IMR-90 (cell line): ENCODE measurements around the gene CACNA2D3. TPM values are rescaled to one million over a fixed set of nuclear protein-coding genes. Genes with fewer than 3 reads are reported as not detected.

Experiments used
- ATAC-seq: fragments of 200-7000 bp; cut with Tn5 transposase; 2 replicates; pipeline ENCODE4 v1.9.1; 2020; ENCODE audit warnings: low read depth, mild to moderate bottlenecking, moderate library complexity
- BruUV-seq: library from RNA; stranded (reverse); fragments of 400-500 nt; replicated peaks from 2 replicates; lab custom pipeline; 2021; lab: Mats Ljungman, UMichigan
- CTCF ChIA-PET: fragments of 300-600 bp; formaldehyde crosslinking; extraction: SDS; loops from one replicate; lab custom pipeline; 2021; ENCODE audit warnings: antibody characterized with exemption; lab: Yijun Ruan, JAX
- POLR2A ChIA-PET: fragments of 300-600 bp; sonication (Branson Sonifier 250); formaldehyde crosslinking; loops from one replicate; lab custom pipeline; 2022; ENCODE audit warnings: antibody characterized with exemption; ENCODE audit not compliant: unreplicated experiment; lab: Charles Lee
- DNase-seq: peaks from one replicate; pipeline ENCODE4 v3.0.0; 2013
- H2AFZ ChIP-seq: replicated peaks from 2 replicates; pipeline ENCODE3; 2013; ENCODE audit warnings: low read length, mild to moderate bottlenecking; ENCODE audit not compliant: poor library complexity
- H2AK5ac ChIP-seq: 2 replicates; pipeline ENCODE4 v1.6.1; 2013; ENCODE audit warnings: low read depth, low read length, inconsistent platforms
- H2AK9ac ChIP-seq: replicated peaks from 2 replicates; pipeline ENCODE3; 2013; ENCODE audit warnings: mild to moderate bottlenecking, low read depth, low read length, moderate library complexity; ENCODE audit not compliant: poor library complexity
- H2BK120ac ChIP-seq: 2 replicates; pipeline ENCODE4 v1.6.1; 2013; ENCODE audit warnings: low read depth, low read length, inconsistent platforms
- H2BK15ac ChIP-seq: 3 replicates; pipeline ENCODE4 v1.6.1; 2013; ENCODE audit warnings: low read depth, low read length, inconsistent platforms
- H2BK20ac ChIP-seq: 2 replicates; pipeline ENCODE4 v1.6.1; 2013; ENCODE audit warnings: low read depth, mild to moderate bottlenecking, inconsistent platforms, low read length, moderate library complexity
- H2BK5ac ChIP-seq: 2 replicates; pipeline ENCODE4 v1.6.1; 2013; ENCODE audit warnings: mild to moderate bottlenecking, low read depth, low read length, inconsistent platforms; ENCODE audit not compliant: poor library complexity, severe bottlenecking
- H3K14ac ChIP-seq: replicated peaks from 2 replicates; pipeline ENCODE4 v1.6.1; 2013; ENCODE audit warnings: low read depth, low read length, inconsistent platforms
- H3K18ac ChIP-seq: 2 replicates; pipeline ENCODE4 v1.6.1; 2013; ENCODE audit warnings: low read depth, low read length, control low read depth
- H3K23ac ChIP-seq: 2 replicates; pipeline ENCODE4 v1.6.1; 2013; ENCODE audit warnings: low read depth, low read length, inconsistent platforms
- H3K27ac ChIP-seq: 2 replicates; pipeline ENCODE4 v1.5.1; 2013; ENCODE audit warnings: mild to moderate bottlenecking, control low read depth, low read length; ENCODE audit not compliant: insufficient read depth
- H3K27me3 ChIP-seq: 2 replicates; pipeline ENCODE4 v1.6.1; 2013; ENCODE audit warnings: low read length; ENCODE audit not compliant: control insufficient read depth, insufficient read depth
- H3K36me3 ChIP-seq: 2 replicates; pipeline ENCODE4 v1.6.1; 2013; ENCODE audit warnings: low read length, mixed read lengths; ENCODE audit not compliant: control insufficient read depth, insufficient read depth
- H3K4ac ChIP-seq: 2 replicates; pipeline ENCODE4 v1.6.1; 2013; ENCODE audit warnings: low read depth, low read length, inconsistent platforms
- H3K4me1 ChIP-seq: 2 replicates; pipeline ENCODE4 v1.6.1; 2013; ENCODE audit warnings: low read length, mixed read lengths; ENCODE audit not compliant: control insufficient read depth, insufficient read depth
- H3K4me2 ChIP-seq: 2 replicates; pipeline ENCODE4 v1.6.1; 2013; ENCODE audit warnings: low read depth, mild to moderate bottlenecking, control low read depth, low read length, moderate library complexity
- H3K4me3 ChIP-seq: 2 replicates; pipeline ENCODE4 v1.5.1; 2013; ENCODE audit warnings: low read depth, mild to moderate bottlenecking, control low read depth, low read length, moderate library complexity; ENCODE audit not compliant: insufficient read depth
- H3K56ac ChIP-seq: 2 replicates; pipeline ENCODE4 v1.6.1; 2013; ENCODE audit warnings: low read length, inconsistent platforms; ENCODE audit not compliant: insufficient read depth; ENCODE audit errors: extremely low read depth
- H3K79me1 ChIP-seq, 2 experiments: 2 replicates each; pipeline ENCODE4 v1.6.1; 2013; ENCODE audit warnings: low read length in 2 of 2, inconsistent platforms in 1 of 2, low read depth in 1 of 2
- H3K9ac ChIP-seq: 2 replicates; pipeline ENCODE4 v1.6.1; 2013; ENCODE audit warnings: low read depth, low read length, control low read depth
- H3K9me1 ChIP-seq: 2 replicates; pipeline ENCODE4 v1.6.1; 2013; ENCODE audit warnings: low read length, inconsistent platforms; ENCODE audit not compliant: insufficient read depth
- H3K9me3 ChIP-seq: 2 replicates; pipeline ENCODE4 v1.6.1; 2013; ENCODE audit warnings: low read length; ENCODE audit not compliant: control insufficient read depth, insufficient read depth
- H4K20me1 ChIP-seq: 2 replicates; pipeline ENCODE4 v1.6.1; 2013; ENCODE audit warnings: low read length, inconsistent platforms; ENCODE audit not compliant: insufficient read depth
- H4K5ac ChIP-seq: 2 replicates; pipeline ENCODE4 v1.6.1; 2013; ENCODE audit warnings: mild to moderate bottlenecking, low read depth, low read length, control low read depth
- H4K8ac ChIP-seq, 2 experiments: 2 replicates each; pipeline ENCODE4 v1.6.1; 2013; ENCODE audit warnings: low read depth in 2 of 2, low read length in 2 of 2, control low read depth in 1 of 2, inconsistent platforms in 1 of 2
- H4K91ac ChIP-seq: 2 replicates; pipeline ENCODE4 v1.6.1; 2013; ENCODE audit warnings: low read depth, low read length, inconsistent platforms; ENCODE audit not compliant: insufficient read depth
- BHLHE40 ChIP-seq: fragments of 150-350 bp; IDR thresholded peaks from 2 replicates; pipeline ENCODE4 v1.6.1; 2016; ENCODE audit warnings: mild to moderate bottlenecking, low read depth, low read length
- CEBPB ChIP-seq: IDR thresholded peaks from 2 replicates; pipeline ENCODE4 v1.6.1; 2012; ENCODE audit warnings: low read depth, low read length, improper control_type of control experiment
- FOS ChIP-seq: fragments of 150-350 bp; IDR thresholded peaks from 2 replicates; pipeline ENCODE4 v1.6.1; 2016; ENCODE audit warnings: low read depth, low read length
- MAFK ChIP-seq: IDR thresholded peaks from 2 replicates; pipeline ENCODE4 v1.6.1; 2012; ENCODE audit warnings: low read depth, low read length, improper control_type of control experiment
- MAZ ChIP-seq: IDR thresholded peaks from 2 replicates; pipeline ENCODE4 v1.6.1; 2012; ENCODE audit warnings: low read depth, mild to moderate bottlenecking, low read length, improper control_type of control experiment, moderate library complexity, borderline replicate concordance
- NFE2L2 ChIP-seq: fragments of 150-350 bp; IDR thresholded peaks from 2 replicates; pipeline ENCODE4 v1.6.1; 2016; ENCODE audit warnings: low read depth, mild to moderate bottlenecking, low read length
- POLR2A ChIP-seq: IDR thresholded peaks from 2 replicates; pipeline ENCODE4 v1.6.1; 2012; ENCODE audit warnings: mild to moderate bottlenecking, low read depth, low read length
- RAD21 ChIP-seq: IDR thresholded peaks from 2 replicates; pipeline ENCODE4 v1.6.1; 2012; ENCODE audit warnings: low read length, improper control_type of control experiment
- RFX5 ChIP-seq: IDR thresholded peaks from 2 replicates; pipeline ENCODE4 v1.8.0; 2012; ENCODE audit warnings: low read depth, mild to moderate bottlenecking, low read length, moderate library complexity
- SMC3 ChIP-seq: fragments of 150-350 bp; IDR thresholded peaks from 2 replicates; pipeline ENCODE4 v1.6.1; 2016; ENCODE audit warnings: low read depth, mild to moderate bottlenecking, antibody characterized with exemption, low read length, moderate library complexity
- WGBS, 2 experiments: methylation state at CpG; one replicate each; pipeline versions ENCODE4 v1.1.5 to v1.1.7; 2013; ENCODE audit warnings: missing lambda C conversion rate in 2 of 2; ENCODE audit not compliant: insufficient read length in 1 of 2; ENCODE audit errors: extremely low coverage in 2 of 2; 5-methylcytosine and 5-hydroxymethylcytosine counted together
- dilution Hi-C: fragments of 300-500 bp; cut with HindIII; formaldehyde crosslinking; loops from one replicate; pipeline ENCODE4 v1.14.3; 2018; ENCODE audit warnings: low sequenced_read_pairs; ENCODE audit not compliant: unreplicated experiment
- in situ Hi-C: fragments of 300-500 bp; cut with MboI; formaldehyde crosslinking; loops from 3 replicates; pipeline ENCODE4 v1.14.3; 2019; ENCODE audit warnings: low sequenced_read_pairs, inconsistent platforms, mixed read lengths
- intact Hi-C: fragments of 100-400 bp; cut with micrococcal nuclease; formaldehyde crosslinking; loops from 2 replicates; pipeline ENCODE4 v1.10.0; 2022
- polyA plus RNA-seq, 3 experiments: library from polyadenylated mRNA; depleted of rRNA; stranded (reverse); fragments of >200 nt; gene quantifications; 2 replicates each; pipeline ENCODE4 v1.2.3, GENCODE V29; 2012; ENCODE audit warnings: low replicate concordance in 1 of 3
- total RNA-seq: library from RNA; depleted of rRNA; stranded (reverse); fragments of >200 nt; gene quantifications from 2 replicates; pipeline ENCODE4 v1.2.3, GENCODE V29; 2012
- TF ChIP-seq, protein P1 (sequence below): conservative IDR thresholded peaks from 2 replicates; pipeline ENCODE4 v1.5.1; 2012; ENCODE audit warnings: mild to moderate bottlenecking, low read depth, low read length, improper control_type of control experiment

CACNA2D3 gene
- total and polyA plus RNA-seq, 2 of the 4 experiments (the other 2 are of a cell fraction): 0.36 to 0.41 TPM

DNA sequence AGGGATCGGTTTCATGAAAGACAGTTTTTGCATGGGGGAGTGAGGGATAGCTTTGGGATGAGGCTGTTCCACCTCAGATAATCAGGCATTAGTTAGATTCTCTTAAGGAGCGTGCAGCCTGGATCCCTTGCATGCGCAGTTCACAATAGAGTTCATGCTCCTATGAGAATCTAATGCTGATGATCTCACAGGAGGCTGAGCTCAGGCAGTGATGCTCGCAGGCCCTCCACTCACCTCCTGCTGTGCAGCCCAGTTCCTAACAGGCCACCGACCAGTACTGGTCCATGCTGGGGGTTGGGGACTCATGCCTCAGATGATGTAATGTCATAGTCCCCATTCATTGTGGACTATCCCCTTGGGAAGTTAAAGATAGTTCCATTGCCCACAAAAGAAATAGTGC, 255.8 kb downstream of the CACNA2D3 start:
- H3K27ac ChIP-seq: no peak overlapping the region
- H2BK120ac ChIP-seq: no peak overlapping the region
- no peaks in the 10 kb centered on the region for H3K79me1 ChIP-seq
- H3K18ac ChIP-seq: no peak overlapping the region
- H3K4me1 ChIP-seq: no peaks in the 10 kb centered on the region
- dilution Hi-C loops (no loop called here), in situ Hi-C loops (no loop called here), intact Hi-C loops (no loop called here)
- no peak overlapping the region for H2AK5ac ChIP-seq
- no peak overlapping the region for H3K4me3 ChIP-seq
- no peaks in the 10 kb centered on the region for H4K20me1 ChIP-seq
- no peak overlapping the region for H3K9ac ChIP-seq
- TF ChIP-seq MAZ: no peak
- TF ChIP-seq MAFK: no peak
- no peak for TF ChIP-seq BHLHE40
- TF ChIP-seq FOS: no peak
- no peak for TF ChIP-seq RAD21
- no peak for TF ChIP-seq POLR2A
- no peak for TF ChIP-seq NFE2L2
- no peak for TF ChIP-seq CEBPB
- TF ChIP-seq RFX5: no peak
- TF ChIP-seq, protein P1, sequence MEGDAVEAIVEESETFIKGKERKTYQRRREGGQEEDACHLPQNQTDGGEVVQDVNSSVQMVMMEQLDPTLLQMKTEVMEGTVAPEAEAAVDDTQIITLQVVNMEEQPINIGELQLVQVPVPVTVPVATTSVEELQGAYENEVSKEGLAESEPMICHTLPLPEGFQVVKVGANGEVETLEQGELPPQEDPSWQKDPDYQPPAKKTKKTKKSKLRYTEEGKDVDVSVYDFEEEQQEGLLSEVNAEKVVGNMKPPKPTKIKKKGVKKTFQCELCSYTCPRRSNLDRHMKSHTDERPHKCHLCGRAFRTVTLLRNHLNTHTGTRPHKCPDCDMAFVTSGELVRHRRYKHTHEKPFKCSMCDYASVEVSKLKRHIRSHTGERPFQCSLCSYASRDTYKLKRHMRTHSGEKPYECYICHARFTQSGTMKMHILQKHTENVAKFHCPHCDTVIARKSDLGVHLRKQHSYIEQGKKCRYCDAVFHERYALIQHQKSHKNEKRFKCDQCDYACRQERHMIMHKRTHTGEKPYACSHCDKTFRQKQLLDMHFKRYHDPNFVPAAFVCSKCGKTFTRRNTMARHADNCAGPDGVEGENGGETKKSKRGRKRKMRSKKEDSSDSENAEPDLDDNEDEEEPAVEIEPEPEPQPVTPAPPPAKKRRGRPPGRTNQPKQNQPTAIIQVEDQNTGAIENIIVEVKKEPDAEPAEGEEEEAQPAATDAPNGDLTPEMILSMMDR: no peak
- no peak for TF ChIP-seq SMC3
- no peak overlapping the region for H2AK9ac ChIP-seq
- H4K8ac ChIP-seq: no peak overlapping the region
- H3K14ac ChIP-seq: no peak overlapping the region
- no peak overlapping the region for H2BK20ac ChIP-seq
- no peak overlapping the region for H2AFZ ChIP-seq
- no peak overlapping the region for H3K4me2 ChIP-seq
- H3K27me3 ChIP-seq: no peaks in the 10 kb centered on the region
- H4K91ac ChIP-seq: no peak overlapping the region
- no peak overlapping the region for H2BK5ac ChIP-seq
- H3K4ac ChIP-seq: no peak overlapping the region
- ChIA-PET POLR2A (no interaction called here), CTCF (no interaction called here)
- 63% methylated on average over 3 of the region's 5 CpGs; no CpG with 5 or more reads in 1 of the 2 experiments for WGBS, 2 experiments
- no peak overlapping the region for H3K23ac ChIP-seq
- peaks cover 3% of the 10 kb centered on the region; the same call in 1 of the 2 replicates for H3K9me3 ChIP-seq
- DNase-seq (no peak), ATAC-seq (no peak)
- H2BK15ac ChIP-seq: no peak overlapping the region
- no peaks in the 10 kb centered on the region for H3K9me1 ChIP-seq
- H4K5ac ChIP-seq: no peak overlapping the region
- H3K56ac ChIP-seq: no peak overlapping the region
- H3K36me3 ChIP-seq: no peaks in the 10 kb centered on the region
- no TSS peak for BruUV-seq
